GM19455 (cell line): ENCODE measurements around the gene SAPCD2.

Source experiments
- ATAC-seq: cut with Tn5 transposase; IDR thresholded peaks from one replicate; pipeline ENCODE4 v1.9.1; 2021; ENCODE audit not compliant: unreplicated experiment

SAPCD2 gene

GRCh38 chr9:137082925-137083290 is 12.6 kb upstream of the SAPCD2 start:
- ATAC-seq: no peak

DNA sequence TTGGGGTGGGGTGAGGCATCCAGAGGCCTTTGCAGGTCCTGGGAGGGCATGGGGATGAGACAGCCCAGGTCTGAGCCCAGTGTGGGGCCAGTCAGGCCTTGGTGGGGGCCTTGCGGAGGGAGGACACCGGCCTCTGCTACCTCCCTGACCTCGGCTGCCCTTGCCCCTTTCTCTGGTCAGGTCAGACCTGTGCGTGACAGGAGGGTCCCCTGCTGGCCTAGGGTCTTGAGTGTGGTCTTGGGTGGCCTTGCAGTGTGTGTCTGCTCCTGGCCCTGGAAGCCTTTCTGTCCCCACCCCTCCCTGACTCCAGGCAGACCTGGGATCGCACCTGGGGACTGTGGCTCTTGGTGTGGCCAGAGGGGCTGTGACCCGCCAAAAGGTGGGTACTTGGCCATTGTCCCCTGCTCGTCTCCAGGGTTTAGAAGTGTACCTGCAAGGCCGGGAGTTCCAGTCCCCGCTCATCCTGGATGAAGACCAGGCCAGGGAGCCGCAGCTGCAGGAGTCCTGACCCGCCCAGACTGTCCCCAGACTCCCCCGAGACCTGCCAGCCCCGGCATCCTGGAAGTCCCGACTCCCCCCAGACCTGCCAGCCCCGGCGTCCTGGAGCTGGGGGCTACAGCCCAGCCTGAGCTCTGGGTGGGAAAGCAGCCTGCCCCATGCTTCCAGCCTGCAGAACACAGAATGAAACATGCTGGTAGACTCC is 12.0 kb upstream of the SAPCD2 start:
- ATAC-seq: no peak

- no peak for ATAC-seq
Observed at GRCh38 chr9:137080260-137081122, 10.1 kb upstream of the SAPCD2 start.

GRCh38 chr9:137079401-137079787 is 9.0 kb upstream of the SAPCD2 start:
- no peak for ATAC-seq

GRCh38 chr9:137078701-137079400 is 8.5 kb upstream of the SAPCD2 start:
- ATAC-seq: no peak

- peak; percentile 23 for ATAC-seq
Observed at GRCh38 chr9:137077758-137078693, 7.7 kb upstream of the SAPCD2 start.

- ATAC-seq: peak; percentile 48
Observed at GRCh38 chr9:137077010-137077747, 6.8 kb upstream of the SAPCD2 start, which contains the start of gene UAP1L1. UAP1L1 (plus strand) TSS chr9:137077517; CDS start chr9:137077533, 16 bp downstream.

GRCh38 chr9:137076636-137077009 is 6.3 kb upstream of the SAPCD2 start:
- no peak for ATAC-seq

DNA sequence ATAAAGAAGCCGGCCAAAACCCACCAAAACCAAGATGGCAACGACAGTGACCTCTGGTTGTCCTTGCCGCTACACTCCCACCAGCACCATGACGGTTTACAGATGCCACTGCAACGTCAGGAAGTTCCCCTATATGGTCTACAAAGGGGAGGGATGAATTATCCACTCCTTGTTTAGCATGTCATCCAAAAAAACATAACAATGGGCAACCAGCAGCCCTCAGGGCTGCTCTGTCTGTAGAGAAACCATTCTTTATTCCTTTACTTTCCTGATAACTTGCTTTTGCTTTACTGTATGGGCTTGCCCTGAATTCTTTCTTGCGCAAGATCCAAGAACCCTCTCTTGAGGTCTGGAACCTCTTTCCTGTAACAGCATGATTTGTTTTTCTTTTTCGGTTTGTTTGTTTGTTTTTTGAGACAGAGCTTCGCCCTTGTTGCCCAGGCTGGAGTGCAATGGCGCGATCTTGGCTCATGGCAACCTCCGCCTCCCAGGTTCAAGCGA is 5.0 kb upstream of the SAPCD2 start:
- ATAC-seq: no peak

DNA sequence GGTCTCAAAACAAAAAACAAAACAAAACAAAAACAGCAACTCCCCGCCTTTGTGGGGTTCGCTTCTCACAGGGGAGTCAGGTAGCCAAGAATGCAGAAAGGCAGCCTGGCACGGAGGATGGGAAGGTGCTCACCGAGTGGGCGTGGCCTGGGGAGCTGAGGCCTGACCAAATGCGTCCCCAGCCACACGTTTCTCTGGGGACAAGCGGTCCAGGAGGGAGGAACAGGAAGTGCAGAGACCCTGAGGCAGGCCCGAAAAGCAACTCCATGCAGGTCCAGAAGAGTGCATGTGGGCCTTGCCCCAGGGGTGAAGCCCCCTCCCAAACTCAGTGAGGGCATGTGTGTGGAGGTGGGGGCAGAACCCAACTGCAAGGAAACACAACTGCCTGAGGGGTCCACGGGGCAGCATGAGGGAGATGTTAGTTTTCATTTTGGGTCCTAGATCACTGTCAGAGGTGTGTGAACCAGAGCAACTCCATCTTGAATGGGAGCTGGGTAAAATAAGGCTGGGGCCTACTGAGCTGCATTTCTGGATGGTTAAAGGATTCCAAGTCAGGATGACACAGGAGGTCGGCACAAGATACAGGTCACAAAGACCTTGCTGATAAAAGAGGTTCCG is 4.4 kb upstream of the SAPCD2 start:
- ATAC-seq: no peak

- ATAC-seq: no peak
Observed at GRCh38 chr9:137073992-137074399, 3.6 kb upstream of the SAPCD2 start.

GRCh38 chr9:137071282-137071681 is 925 bp upstream of the SAPCD2 start:
- no peak for ATAC-seq

GRCh38 chr9:137070906-137071275 is 534 bp upstream of the SAPCD2 start:
- ATAC-seq: no peak

GRCh38 chr9:137069508-137070091 is 757 bp downstream of the SAPCD2 start:
- no peak for ATAC-seq

- ATAC-seq: no peak
Observed at GRCh38 chr9:137068539-137069507, 1.5 kb downstream of the SAPCD2 start.

DNA sequence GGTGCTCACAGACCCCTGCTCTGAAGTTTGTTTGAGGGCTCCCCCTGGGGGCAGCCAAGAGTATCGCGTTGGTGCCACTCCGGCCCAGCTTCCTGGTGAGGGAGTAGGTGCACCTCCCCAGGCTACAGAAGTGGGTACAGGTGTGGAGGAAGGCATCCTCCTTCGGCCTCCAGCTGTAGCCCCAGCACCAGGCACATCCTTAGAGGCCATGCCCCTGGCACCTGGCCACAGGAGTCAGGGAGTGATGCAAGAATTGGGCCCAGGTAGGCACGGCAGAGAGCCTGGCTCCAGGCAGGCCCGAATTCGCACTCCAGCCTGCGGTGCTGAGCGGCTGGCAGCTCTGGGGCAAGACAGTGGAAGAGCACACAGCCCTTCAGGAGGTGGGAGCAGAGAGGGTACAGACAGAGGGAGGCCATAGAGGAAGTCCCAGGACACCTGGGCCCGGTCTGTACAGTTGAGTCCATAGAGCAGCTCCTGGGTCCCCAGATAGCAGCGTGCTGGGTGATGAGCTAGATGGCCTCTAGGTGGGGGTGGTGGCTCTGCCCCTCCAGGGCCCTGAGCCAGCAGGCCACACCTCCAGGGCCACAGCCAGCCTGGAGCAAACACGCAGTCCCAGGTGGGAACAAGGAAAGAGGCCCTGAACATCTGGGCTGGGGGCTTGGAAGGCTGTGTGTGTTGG is 2.4 kb downstream of the SAPCD2 start:
- ATAC-seq: no peak
